Keratinocyte (primary cell): ENCODE results near the gene PCSK6. TPM values are rescaled to one million over a fixed set of nuclear protein-coding genes. Genes with fewer than 3 reads are reported as not detected.
A peak's percentile ranks its signal among the peaks of the same experiment; 100 is the strongest.

Experiments
- DNase-seq: peaks from one replicate; pipeline ENCODE4 v3.0.0-alpha.2; 2011; ENCODE audit warnings: low read depth, missing footprints, low spot score
- FAIRE-seq: peaks from 2 replicates; lab custom pipeline; 2011; peaks lifted over from hg19 to GRCh38; lab: Jason Lieb, UNC
- H2AFZ ChIP-seq: 2 replicates; pipeline ENCODE4 v1.6.0; 2012; ENCODE audit warnings: low read length, control low read depth, inconsistent platforms; ENCODE audit not compliant: control insufficient read depth
- H3K27ac ChIP-seq: 2 replicates; pipeline ENCODE4 v1.5.1; 2011; ENCODE audit warnings: low read length; ENCODE audit not compliant: control insufficient read depth, insufficient read depth
- H3K27me3 ChIP-seq: 3 replicates; pipeline ENCODE4 v1.6.0; 2011; ENCODE audit warnings: low read length; ENCODE audit not compliant: control insufficient read depth, insufficient read depth; ENCODE audit errors: extremely low read depth
- H3K36me3 ChIP-seq, 2 experiments: 2 replicates in 1 of 2; 3 replicates in 1 of 2; pipeline ENCODE4 v1.5.1; 2011; ENCODE audit warnings: low read length in 2 of 2, mild to moderate bottlenecking in 1 of 2; ENCODE audit not compliant: control insufficient read depth in 2 of 2, insufficient read depth in 2 of 2; ENCODE audit errors: extremely low read depth in 1 of 2
- H3K4me1 ChIP-seq: 3 replicates; pipeline ENCODE4 v1.5.1; 2011; ENCODE audit warnings: low read length; ENCODE audit not compliant: control insufficient read depth, insufficient read depth; ENCODE audit errors: extremely low read depth
- H3K4me2 ChIP-seq: 3 replicates; pipeline ENCODE4 v1.6.0; 2011; ENCODE audit warnings: low read depth, low read length; ENCODE audit not compliant: control insufficient read depth, insufficient read depth; ENCODE audit errors: extremely low read depth
- H3K4me3 ChIP-seq, 3 experiments: fragments of 200-600 bp in 1 of 3; sonication (generic) in 1 of 3; 2 replicates in 2 of 3; 3 replicates in 1 of 3; pipeline ENCODE4 v1.5.1; 2011 to 2016; ENCODE audit warnings: low read length in 3 of 3, mild to moderate bottlenecking in 3 of 3, control low read depth in 2 of 3, inconsistent platforms in 1 of 3, low read depth in 1 of 3, mixed read lengths in 1 of 3, mixed run types in 1 of 3, moderate library complexity in 1 of 3; ENCODE audit not compliant: control insufficient read depth in 2 of 3, insufficient read depth in 2 of 3; ENCODE audit errors: extremely low read depth in 1 of 3
- H3K79me2 ChIP-seq: 2 replicates; pipeline ENCODE4 v1.6.0; 2012; ENCODE audit warnings: low read length; ENCODE audit not compliant: control insufficient read depth, insufficient read depth
- H3K9ac ChIP-seq: 3 replicates; pipeline ENCODE4 v1.6.0; 2011; ENCODE audit warnings: low read length; ENCODE audit not compliant: control insufficient read depth, insufficient read depth; ENCODE audit errors: extremely low read depth
- H3K9me1 ChIP-seq: 3 replicates; pipeline ENCODE4 v1.6.0; 2011; ENCODE audit warnings: low read length; ENCODE audit not compliant: control insufficient read depth, insufficient read depth; ENCODE audit errors: extremely low read depth
- H3K9me3 ChIP-seq: 2 replicates; pipeline ENCODE4 v1.5.1; 2012; ENCODE audit warnings: low read depth, low read length; ENCODE audit not compliant: control insufficient read depth
- H4K20me1 ChIP-seq: 3 replicates; pipeline ENCODE4 v1.6.0; 2011; ENCODE audit warnings: low read length; ENCODE audit not compliant: control insufficient read depth, insufficient read depth; ENCODE audit errors: extremely low read depth
- CTCF ChIP-seq, 3 experiments: IDR thresholded peaks in 1 of 3; conservative IDR thresholded peaks in 1 of 3; optimal IDR thresholded peaks in 1 of 3; 2 replicates in 2 of 3; 3 replicates in 1 of 3; pipeline versions ENCODE3 to v1.5.1; 2011; ENCODE audit warnings: low read length in 3 of 3, mild to moderate bottlenecking in 3 of 3, moderate library complexity in 2 of 3, control low read depth in 1 of 3, inconsistent platforms in 1 of 3; ENCODE audit not compliant: insufficient read depth in 2 of 3; ENCODE audit errors: extremely low read depth in 1 of 3
- EZH2 ChIP-seq: IDR thresholded peaks from one replicate; pipeline ENCODE4 v1.6.1; 2012; ENCODE audit warnings: inconsistent platforms, mild to moderate bottlenecking, low read length, moderate library complexity
- dilution Hi-C: fragments of 300-500 bp; cut with MboI; formaldehyde crosslinking; loops from one replicate; pipeline ENCODE4 v1.7.0; 2020; ENCODE audit warnings: low sequenced_read_pairs; ENCODE audit not compliant: extremely low pct_ligation_motif_present
- polyA plus RNA-seq, 5 experiments: library from polyadenylated mRNA; depleted of rRNA in 3 of 5; stranded (reverse) in 3 of 5; stranded (forward) in 1 of 5; unstranded in 1 of 5; fragments of >200 nt; gene quantifications; 1 replicate in 1 of 5; 2 replicates in 3 of 5; 3 replicates in 1 of 5; pipeline versions ENCODE4 v1.2.1 to v1.2.3, GENCODE V29; 2011 to 2012; ENCODE audit warnings: missing spikeins in 2 of 5, low read depth in 1 of 5, low replicate concordance in 1 of 5

PCSK6 gene
- polyA plus RNA-seq, 1 donor (not counting 4 experiments of a cell fraction or from before 2014, with no cell fraction given) = 3.1 TPM

GRCh38 chr15:101486696-101487459 is 2.6 kb downstream of the PCSK6 start:
- Histone ChIP-seq H2AFZ (no peak overlapping the region), H4K20me1 (no peaks in the 10 kb centered on the region), H3K36me3 (no peaks in the 10 kb centered on the region), H3K27ac (no peak overlapping the region), H3K9ac (no peak overlapping the region), H3K4me3 (no peak overlapping the region), H3K4me1 (peaks cover 11% of the 10 kb centered on the region), H3K27me3 (no peaks in the 10 kb centered on the region), H3K79me2 (no peaks in the 10 kb centered on the region), H3K9me1 (no peaks in the 10 kb centered on the region), H3K4me2 (no peak overlapping the region), H3K9me3 (no peaks in the 10 kb centered on the region)
- TF ChIP-seq EZH2 = no peak
- TF ChIP-seq CTCF (optimal IDR thresholded peaks at IDR 0.05 in 1 of 3, IDR thresholded peaks at IDR 0.05 in 1 of 3, conservative IDR thresholded peaks at IDR 0.05 in 1 of 3; ENCODE audit: extremely low read depth in 1 of 3, insufficient read depth in 2 of 3, low read length in 3 of 3) = no peak
- DNase-seq = no peak
- dilution Hi-C loops = no loop called here
- FAIRE-seq = no peak

- H3K4me2 ChIP-seq = peak overlapping the region; percentile 62
- H2AFZ ChIP-seq = no peak overlapping the region
- peaks cover 11% of the 10 kb centered on the region for H3K4me1 ChIP-seq
- H3K27ac ChIP-seq = no peak overlapping the region
- TF ChIP-seq EZH2 (no peak), CTCF (optimal IDR thresholded peaks at IDR 0.05 in 1 of 3, IDR thresholded peaks at IDR 0.05 in 1 of 3, conservative IDR thresholded peaks at IDR 0.05 in 1 of 3; ENCODE audit: extremely low read depth in 1 of 3, insufficient read depth in 2 of 3, low read length in 3 of 3) (no peak)
- DNase-seq (no peak), FAIRE-seq (no peak)
- H3K9ac ChIP-seq = no peak overlapping the region
- H3K4me3 ChIP-seq = no peak overlapping the region
- H3K9me3 ChIP-seq = no peaks in the 10 kb centered on the region
- no peaks in the 10 kb centered on the region for H4K20me1 ChIP-seq
- no peaks in the 10 kb centered on the region for H3K27me3 ChIP-seq
- H3K79me2 ChIP-seq = no peaks in the 10 kb centered on the region
- no peaks in the 10 kb centered on the region for H3K9me1 ChIP-seq
- dilution Hi-C loops = no loop called here
- no peaks in the 10 kb centered on the region for H3K36me3 ChIP-seq
Observed at GRCh38 chr15:101483462-101483861, 6.0 kb downstream of the PCSK6 start.
